ENCODE results near the gene CLDN34.

CLDN34 gene

DNA sequence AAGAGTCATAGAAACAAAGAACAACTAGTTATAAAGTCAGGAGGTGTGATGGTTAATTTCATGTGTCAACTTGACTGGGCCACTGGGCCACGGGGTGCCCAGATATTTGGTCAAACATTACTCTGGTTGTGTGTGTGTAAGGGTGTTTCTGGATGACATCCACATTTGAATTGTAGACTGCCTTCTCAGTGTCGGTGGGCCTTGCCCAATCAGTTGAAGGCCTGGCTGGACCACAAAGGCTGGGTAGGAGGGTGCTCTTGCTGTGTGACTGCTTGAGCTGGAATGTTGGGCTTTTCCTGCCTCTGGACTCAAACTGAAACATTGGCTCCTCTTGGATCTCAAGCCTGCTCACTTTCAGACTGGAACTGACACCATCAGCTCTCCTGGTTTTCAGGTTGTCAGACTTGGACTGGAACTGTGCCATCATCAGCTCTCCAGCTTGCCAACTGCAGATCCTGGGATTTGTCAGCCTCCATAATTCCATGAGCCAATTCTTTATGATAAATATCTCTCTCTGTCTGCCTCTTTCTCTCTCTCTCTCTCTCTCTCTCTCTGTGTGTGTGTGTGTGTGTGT is 41.4 kb downstream of the CLDN34 start:
- no peak for DNase-seq (ENCODE audit: low spot score)
- in situ Hi-C loops (cut with MboI; ENCODE audit: low sequenced_read_pairs, unreplicated experiment) = no loop called here
- no peak for TF ChIP-seq CTCF (IDR thresholded peaks at IDR 0.05; ENCODE audit: borderline replicate concordance, control extremely low read depth, extremely low read depth, insufficient read depth, missing control alignments)

DNA sequence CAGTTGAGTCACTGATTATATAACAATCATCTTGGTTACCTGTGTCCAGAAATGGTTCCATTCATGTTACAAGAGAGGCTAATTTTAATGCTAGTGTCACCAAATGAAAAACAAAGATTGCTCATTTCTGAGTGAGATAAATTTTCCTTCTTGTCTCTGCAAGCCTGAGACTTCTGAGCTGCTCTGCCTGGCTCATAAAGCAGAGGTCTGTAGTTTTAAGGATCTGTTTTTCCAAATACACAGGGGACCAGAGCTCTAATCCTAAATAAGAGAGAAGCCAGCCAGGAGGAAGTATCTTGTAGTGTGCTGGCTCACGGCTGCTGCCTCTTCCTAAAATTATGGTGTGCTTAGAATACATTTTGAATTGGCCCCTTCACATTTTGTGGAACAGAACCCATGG is 42.6 kb downstream of the CLDN34 start:
- in situ Hi-C loops (cut with MboI; ENCODE audit: low sequenced_read_pairs, unreplicated experiment) = no loop called here
- TF ChIP-seq CTCF (IDR thresholded peaks at IDR 0.05; ENCODE audit: borderline replicate concordance, control extremely low read depth, extremely low read depth, insufficient read depth, missing control alignments) = no peak
- DNase-seq (ENCODE audit: low spot score) = no peak

GRCh38 chrX:10010686-10011085 is 43.5 kb downstream of the CLDN34 start:
- in situ Hi-C loops (cut with MboI; ENCODE audit: low sequenced_read_pairs, unreplicated experiment) = no loop called here
- no peak for DNase-seq (ENCODE audit: low spot score)
- TF ChIP-seq CTCF (IDR thresholded peaks at IDR 0.05; ENCODE audit: borderline replicate concordance, control extremely low read depth, extremely low read depth, insufficient read depth, missing control alignments) = no peak

- in situ Hi-C loops (cut with MboI; ENCODE audit: low sequenced_read_pairs, unreplicated experiment) = no loop called here
- no peak for DNase-seq (ENCODE audit: low spot score)
- no peak for TF ChIP-seq CTCF (IDR thresholded peaks at IDR 0.05; ENCODE audit: borderline replicate concordance, control extremely low read depth, extremely low read depth, insufficient read depth, missing control alignments)
Measured at GRCh38 chrX:10011261-10011931, 44.2 kb downstream of the CLDN34 start.

GRCh38 chrX:10011991-10012390 is 44.8 kb downstream of the CLDN34 start:
- in situ Hi-C loops (cut with MboI; ENCODE audit: low sequenced_read_pairs, unreplicated experiment) = no loop called here
- DNase-seq (ENCODE audit: low spot score) = no peak
- TF ChIP-seq CTCF (IDR thresholded peaks at IDR 0.05; ENCODE audit: borderline replicate concordance, control extremely low read depth, extremely low read depth, insufficient read depth, missing control alignments) = no peak

- DNase-seq (ENCODE audit: low spot score) = peak; percentile 87
- in situ Hi-C loops (cut with MboI; ENCODE audit: low sequenced_read_pairs, unreplicated experiment) = no loop called here
- TF ChIP-seq CTCF (IDR thresholded peaks at IDR 0.05; ENCODE audit: borderline replicate concordance, control extremely low read depth, extremely low read depth, insufficient read depth, missing control alignments) = no peak
Measured at GRCh38 chrX:10014462-10015354, 47.5 kb downstream of the CLDN34 start.
